Loucy (cell line): Measurements from ENCODE around the gene CACNA1C.

ENCODE experiments used
- CTCF ChIP-seq: fragments of 200-600 bp; sonication (generic); conservative IDR thresholded peaks from 2 replicates; pipeline ENCODE4 v1.5.1; 2014; ENCODE audit warnings: mild to moderate bottlenecking, antibody characterized with exemption, low read length
- EZH2phosphoT487 ChIP-seq: fragments of 200-600 bp; IDR thresholded peaks from 2 replicates; pipeline ENCODE4 v1.6.1; 2018; ENCODE audit warnings: antibody characterized with exemption, mild to moderate bottlenecking, moderate library complexity, borderline replicate concordance

- TF ChIP-seq CTCF (no peak), EZH2phosphoT487 (no peak)
Observed at GRCh38 chr12:2355604-2356003, 302.8 kb downstream of the CACNA1C start.
